Ishikawa (cell line): ENCODE results near the gene GFM1.
A peak's percentile ranks its signal among the peaks of the same experiment; 100 is the strongest.

Experiments
- CEBPB ChIP-seq: IDR thresholded peaks from 2 replicates; pipeline ENCODE4 v1.6.1; 2012
- CREB1 ChIP-seq: IDR thresholded peaks from 2 replicates; pipeline ENCODE4 v1.6.1; 2012; ENCODE audit warnings: low read depth
- EGR1 ChIP-seq: IDR thresholded peaks from 2 replicates; pipeline ENCODE4 v1.6.1; 2012
- EP300 ChIP-seq: IDR thresholded peaks from 2 replicates; pipeline ENCODE4 v1.6.1; 2012; ENCODE audit warnings: borderline replicate concordance
- FOXM1 ChIP-seq: IDR thresholded peaks from 2 replicates; pipeline ENCODE4 v1.6.1; 2012; ENCODE audit warnings: low read depth, borderline replicate concordance
- NFIC ChIP-seq: IDR thresholded peaks from 2 replicates; pipeline ENCODE4 v1.6.1; 2012
- RAD21 ChIP-seq: IDR thresholded peaks from 2 replicates; pipeline ENCODE4 v1.6.1; 2012; ENCODE audit warnings: low read depth
- TAF1 ChIP-seq: IDR thresholded peaks from 2 replicates; pipeline ENCODE4 v1.6.1; 2012; ENCODE audit warnings: low read depth, mild to moderate bottlenecking
- TCF12 ChIP-seq: IDR thresholded peaks from 2 replicates; pipeline ENCODE4 v1.6.1; 2012; ENCODE audit warnings: low read depth
- TEAD4 ChIP-seq: IDR thresholded peaks from 2 replicates; pipeline ENCODE4 v1.6.1; 2012
- YY1 ChIP-seq: IDR thresholded peaks from 2 replicates; pipeline ENCODE4 v1.6.1; 2012; ENCODE audit warnings: low read depth
- ZBTB7A ChIP-seq: IDR thresholded peaks from 2 replicates; pipeline ENCODE4 v1.6.1; 2012; ENCODE audit warnings: low read depth
- TF ChIP-seq, protein P1 (sequence below): IDR thresholded peaks from 2 replicates; pipeline ENCODE4 v1.6.1; 2012; ENCODE audit warnings: low read depth, mild to moderate bottlenecking
- TF ChIP-seq, protein P2 (sequence below): IDR thresholded peaks from 2 replicates; pipeline ENCODE4 v1.6.1; 2012
- TF ChIP-seq, protein P3 (sequence below): IDR thresholded peaks from 2 replicates; pipeline ENCODE4 v1.6.1; 2012

Gene GFM1

DNA sequence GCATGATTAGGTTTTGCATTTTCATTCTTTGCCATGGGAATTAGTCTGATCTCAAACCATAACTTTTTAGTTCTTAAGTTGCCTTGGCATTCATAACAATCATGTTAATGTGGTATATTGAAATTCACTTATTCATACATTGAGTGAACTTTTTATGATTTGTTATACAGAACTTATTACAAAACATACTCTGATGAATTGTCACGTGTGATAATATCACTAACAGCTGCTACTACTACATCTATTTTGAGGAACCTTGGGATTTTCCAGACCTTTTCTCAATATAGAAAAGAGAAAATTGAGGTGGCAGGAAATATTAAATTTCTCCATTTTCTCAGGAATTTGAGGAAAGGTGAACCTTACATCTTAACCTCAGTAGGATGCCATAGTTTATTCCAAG, 18.9 kb downstream of the GFM1 start:
- TF ChIP-seq TAF1, result no peak
- TF ChIP-seq CEBPB, result no peak
- TF ChIP-seq EGR1, result no peak
- no peak for TF ChIP-seq NFIC
- TF ChIP-seq TEAD4, result no peak
- TF ChIP-seq TCF12, result no peak
- no peak for TF ChIP-seq CREB1
- TF ChIP-seq ZBTB7A, result no peak
- TF ChIP-seq RAD21, result no peak
- no peak for TF ChIP-seq FOXM1

DNA sequence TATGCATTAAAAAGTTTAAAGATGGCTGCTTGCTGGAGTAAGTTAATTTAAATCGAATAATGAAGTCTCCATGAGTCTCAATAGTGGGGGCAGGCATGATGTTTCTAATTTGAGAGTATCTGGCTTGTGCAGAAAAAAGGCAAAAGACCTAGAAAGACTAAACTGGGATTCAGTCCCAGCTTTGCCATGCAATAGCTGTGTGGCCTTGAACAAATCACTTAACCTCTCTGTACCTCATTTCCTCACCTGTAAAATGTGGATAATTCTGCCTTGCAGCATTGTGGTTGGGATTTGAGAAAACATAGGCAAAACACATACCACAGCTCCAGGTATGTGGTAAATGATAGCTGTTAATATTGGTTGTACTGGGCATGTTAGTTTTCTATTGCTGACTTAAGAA, 19.5 kb downstream of the GFM1 start:
- TF ChIP-seq EP300, result no peak
- TF ChIP-seq NFIC, result no peak
- TF ChIP-seq CREB1, result no peak
- TF ChIP-seq TCF12, result no peak
- no peak for TF ChIP-seq ZBTB7A
- TF ChIP-seq TAF1, result no peak
- TF ChIP-seq, protein P1, sequence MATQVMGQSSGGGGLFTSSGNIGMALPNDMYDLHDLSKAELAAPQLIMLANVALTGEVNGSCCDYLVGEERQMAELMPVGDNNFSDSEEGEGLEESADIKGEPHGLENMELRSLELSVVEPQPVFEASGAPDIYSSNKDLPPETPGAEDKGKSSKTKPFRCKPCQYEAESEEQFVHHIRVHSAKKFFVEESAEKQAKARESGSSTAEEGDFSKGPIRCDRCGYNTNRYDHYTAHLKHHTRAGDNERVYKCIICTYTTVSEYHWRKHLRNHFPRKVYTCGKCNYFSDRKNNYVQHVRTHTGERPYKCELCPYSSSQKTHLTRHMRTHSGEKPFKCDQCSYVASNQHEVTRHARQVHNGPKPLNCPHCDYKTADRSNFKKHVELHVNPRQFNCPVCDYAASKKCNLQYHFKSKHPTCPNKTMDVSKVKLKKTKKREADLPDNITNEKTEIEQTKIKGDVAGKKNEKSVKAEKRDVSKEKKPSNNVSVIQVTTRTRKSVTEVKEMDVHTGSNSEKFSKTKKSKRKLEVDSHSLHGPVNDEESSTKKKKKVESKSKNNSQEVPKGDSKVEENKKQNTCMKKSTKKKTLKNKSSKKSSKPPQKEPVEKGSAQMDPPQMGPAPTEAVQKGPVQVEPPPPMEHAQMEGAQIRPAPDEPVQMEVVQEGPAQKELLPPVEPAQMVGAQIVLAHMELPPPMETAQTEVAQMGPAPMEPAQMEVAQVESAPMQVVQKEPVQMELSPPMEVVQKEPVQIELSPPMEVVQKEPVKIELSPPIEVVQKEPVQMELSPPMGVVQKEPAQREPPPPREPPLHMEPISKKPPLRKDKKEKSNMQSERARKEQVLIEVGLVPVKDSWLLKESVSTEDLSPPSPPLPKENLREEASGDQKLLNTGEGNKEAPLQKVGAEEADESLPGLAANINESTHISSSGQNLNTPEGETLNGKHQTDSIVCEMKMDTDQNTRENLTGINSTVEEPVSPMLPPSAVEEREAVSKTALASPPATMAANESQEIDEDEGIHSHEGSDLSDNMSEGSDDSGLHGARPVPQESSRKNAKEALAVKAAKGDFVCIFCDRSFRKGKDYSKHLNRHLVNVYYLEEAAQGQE, result no peak
- TF ChIP-seq EGR1, result no peak
- TF ChIP-seq, protein P2, sequence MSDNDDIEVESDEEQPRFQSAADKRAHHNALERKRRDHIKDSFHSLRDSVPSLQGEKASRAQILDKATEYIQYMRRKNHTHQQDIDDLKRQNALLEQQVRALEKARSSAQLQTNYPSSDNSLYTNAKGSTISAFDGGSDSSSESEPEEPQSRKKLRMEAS, result no peak

DNA sequence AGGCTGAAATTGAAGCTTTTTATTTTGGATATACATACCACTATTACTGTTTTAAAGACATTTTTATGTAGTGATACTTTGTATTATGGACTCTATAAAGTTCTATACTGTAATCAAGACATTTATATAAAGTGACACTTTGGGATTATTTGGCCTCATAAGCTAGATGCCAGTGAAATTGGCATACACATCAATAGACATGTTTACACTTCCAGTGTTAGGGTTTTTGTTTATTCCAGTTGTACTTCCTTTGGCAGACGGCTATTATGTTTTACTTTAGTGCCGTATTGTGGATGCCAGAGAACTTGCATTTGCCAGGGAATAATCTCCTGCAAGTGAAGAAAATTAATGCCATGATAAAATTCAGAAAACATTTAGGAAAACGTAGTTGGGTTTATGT, 22.1 kb downstream of the GFM1 start:
- TF ChIP-seq, protein P2, result no peak
- TF ChIP-seq NFIC (no peak), TAF1 (no peak), FOXM1 (no peak), RAD21 (no peak), EGR1 (no peak), TEAD4 (no peak), CREB1 (no peak), ZBTB7A (no peak), TCF12 (no peak), CEBPB (no peak), YY1 (no peak), EP300 (no peak)
- TF ChIP-seq, protein P3, sequence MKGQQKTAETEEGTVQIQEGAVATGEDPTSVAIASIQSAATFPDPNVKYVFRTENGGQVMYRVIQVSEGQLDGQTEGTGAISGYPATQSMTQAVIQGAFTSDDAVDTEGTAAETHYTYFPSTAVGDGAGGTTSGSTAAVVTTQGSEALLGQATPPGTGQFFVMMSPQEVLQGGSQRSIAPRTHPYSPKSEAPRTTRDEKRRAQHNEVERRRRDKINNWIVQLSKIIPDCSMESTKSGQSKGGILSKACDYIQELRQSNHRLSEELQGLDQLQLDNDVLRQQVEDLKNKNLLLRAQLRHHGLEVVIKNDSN, result no peak
- TF ChIP-seq, protein P1, result no peak

DNA sequence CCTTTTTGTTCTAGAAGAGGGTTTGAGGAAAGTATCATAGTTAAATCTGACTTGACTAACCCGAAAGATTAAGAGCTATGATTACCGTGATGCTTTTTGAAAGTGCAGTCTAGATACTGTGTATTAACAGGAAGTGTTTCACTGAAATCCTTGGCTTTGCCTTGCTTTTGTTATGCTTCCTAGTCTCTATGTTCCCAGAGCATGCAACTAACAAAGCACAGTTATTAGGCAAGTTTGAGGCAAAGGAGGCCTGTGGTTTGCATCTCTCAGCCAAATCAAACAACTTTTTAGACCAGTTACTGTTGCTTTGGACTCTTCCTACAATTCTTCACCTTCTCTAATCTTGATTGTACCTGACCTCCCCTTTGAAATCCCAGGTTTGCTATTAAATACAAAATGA, 24.2 kb downstream of the GFM1 start:
- no peak for TF ChIP-seq YY1
- TF ChIP-seq, protein P2, result no peak
- TF ChIP-seq, protein P3, result no peak
- TF ChIP-seq EGR1, result no peak
- TF ChIP-seq TEAD4, result no peak

DNA sequence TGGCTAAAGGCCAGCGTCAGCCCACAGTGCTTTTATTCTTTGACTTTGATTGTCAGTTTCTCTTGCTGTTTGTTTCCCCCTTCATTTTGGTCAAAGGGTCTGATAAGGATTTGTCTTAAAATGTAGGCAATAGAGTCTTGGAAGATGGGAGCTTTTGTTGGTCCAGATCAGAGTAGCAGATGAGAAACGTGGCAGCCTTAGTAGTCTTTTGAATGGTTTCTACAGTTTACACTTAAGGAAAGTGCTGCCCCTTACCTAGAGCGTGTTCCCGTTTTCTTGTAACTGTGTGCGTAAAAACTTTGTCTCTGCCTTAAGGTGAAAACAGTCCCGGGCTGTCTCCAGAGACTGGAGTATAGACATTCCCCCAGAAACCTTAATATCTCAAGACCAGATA, 27.5 kb downstream of the GFM1 start:
- TF ChIP-seq, protein P3, result no peak
- TF ChIP-seq EGR1 (no peak), NFIC (no peak)

DNA sequence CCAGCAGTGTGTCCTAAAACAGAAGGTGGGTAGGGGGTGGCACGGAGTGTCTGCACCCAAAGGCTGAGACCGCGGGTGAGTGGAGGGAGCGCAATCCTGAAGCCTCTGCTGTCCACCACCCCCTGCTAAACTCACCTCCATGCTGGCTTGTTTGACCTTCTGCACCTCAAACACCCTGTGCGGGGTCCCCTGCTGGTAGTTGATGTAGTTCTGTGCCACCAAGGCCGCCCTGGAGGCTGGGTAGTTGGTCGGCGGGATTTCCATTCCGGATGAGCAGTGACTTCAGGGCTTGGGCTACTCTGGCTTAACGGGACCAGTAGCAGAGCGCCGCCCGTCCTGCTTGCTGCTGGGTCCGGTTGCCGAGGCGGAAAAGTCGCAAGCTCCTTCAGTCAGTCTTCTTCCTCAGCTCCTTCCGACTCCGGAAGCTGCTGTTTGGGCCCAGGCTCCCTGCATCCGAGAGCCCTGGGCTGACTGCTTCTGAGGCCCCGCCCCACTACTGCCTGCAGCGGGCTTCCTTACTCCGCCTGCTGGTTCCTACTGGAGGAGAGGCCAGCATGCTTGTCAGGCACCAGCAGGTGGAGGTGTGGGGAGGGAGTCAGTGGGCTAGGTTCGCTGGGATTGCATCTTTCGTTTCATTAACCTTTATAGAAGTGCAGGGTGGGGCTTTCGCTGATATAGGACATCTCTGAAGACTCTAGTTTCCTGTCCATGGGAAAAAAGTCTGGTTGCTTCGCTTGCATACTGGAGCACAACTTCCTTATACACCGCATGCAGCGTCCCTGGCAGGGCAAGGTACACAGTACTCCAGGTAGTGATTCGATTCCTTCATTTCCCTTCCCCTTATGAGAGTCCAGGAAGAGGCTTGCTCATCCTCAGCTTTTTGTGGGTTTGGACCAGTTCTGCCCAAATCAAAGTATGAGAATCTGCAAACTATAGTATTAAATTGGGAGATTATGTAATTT, 28.2 kb downstream of the GFM1 start, which contains the start of gene LXN:
TSS of gene LXN (minus strand) at position 434 of the 962 bp plus-strand sequence. CDS start at position 264, 170 bp downstream.
- no peak for TF ChIP-seq CREB1
- TF ChIP-seq, protein P2, result peak; percentile 34; the same call in 1 of the 2 replicates
